ENCODE measurements around the gene ENC1.

GRCh38 chr5:74622122-74622521 is 18.4 kb downstream of the ENC1 start:
- TF ChIP-seq CTCF (IDR thresholded peaks at IDR 0.05; ENCODE audit: poor library complexity) (no peak), EZH2 (IDR thresholded peaks at IDR 0.05; ENCODE audit: borderline replicate concordance) (no peak), EZH2phosphoT487 (IDR thresholded peaks at IDR 0.05; ENCODE audit: low read depth, severe bottlenecking, unreplicated experiment) (no peak)

Measured in hepatocyte (in vitro differentiated cells).